Activated effector memory CD4-positive, alpha-beta T cell treated with anti-CD3 and anti-CD28 coated beads, Interleukin-2, amount 50 U/mL, for 16 hours (primary cell): ENCODE data around the gene BAHD1.
"Not testable (repeated sequence)": the region's sequence is repeated elsewhere in the genome, so short reads cannot be mapped to it uniquely, and the experiment has no call there.

Experiments used
- DNase-seq: peaks from one replicate; pipeline ENCODE4 v3.0.0-alpha.2; 2020

Gene BAHD1

GRCh38 chr15:40446144-40446543 lies 5.4 kb downstream of the BAHD1 start:
- DNase-seq = no peak

- no peak for DNase-seq
These were observed 7.6 kb downstream of the BAHD1 start for GRCh38 chr15:40448354-40448753.

- no peak for DNase-seq
These were observed 8.5 kb downstream of the BAHD1 start for GRCh38 chr15:40449275-40449674.

- DNase-seq = no peak
These were observed 9.3 kb downstream of the BAHD1 start for GRCh38 chr15:40450047-40450446.

GRCh38 chr15:40451527-40452158 lies 10.9 kb downstream of the BAHD1 start:
- no peak for DNase-seq

GRCh38 chr15:40452296-40453090 lies 11.7 kb downstream of the BAHD1 start:
- DNase-seq = no peak

GRCh38 chr15:40453941-40454340 lies 13.2 kb downstream of the BAHD1 start:
- DNase-seq = not testable (repeated sequence)

GRCh38 chr15:40454904-40455391 lies 14.2 kb downstream of the BAHD1 start:
- no peak for DNase-seq

GRCh38 chr15:40456299-40456712 lies 15.6 kb downstream of the BAHD1 start:
- no peak for DNase-seq

- no peak for DNase-seq
These were observed 16.0 kb downstream of the BAHD1 start for GRCh38 chr15:40456738-40457137.

- no peak for DNase-seq
These were observed 18.0 kb downstream of the BAHD1 start for GRCh38 chr15:40458495-40459371.

- no peak for DNase-seq
These were observed 18.8 kb downstream of the BAHD1 start for GRCh38 chr15:40459391-40460015.

GRCh38 chr15:40460404-40460803 lies 19.7 kb downstream of the BAHD1 start:
- DNase-seq = no peak

- DNase-seq = no peak
These were observed 21.2 kb downstream of the BAHD1 start for GRCh38 chr15:40461958-40462357.

GRCh38 chr15:40463279-40463678 lies 22.5 kb downstream of the BAHD1 start:
- no peak for DNase-seq

GRCh38 chr15:40463886-40464545 lies 23.3 kb downstream of the BAHD1 start:
- DNase-seq = no peak

- DNase-seq = no peak
These were observed 23.9 kb downstream of the BAHD1 start for GRCh38 chr15:40464595-40465185.

- DNase-seq = no peak
These were observed 25.2 kb downstream of the BAHD1 start for GRCh38 chr15:40465939-40466338.

GRCh38 chr15:40466426-40467260 lies 25.9 kb downstream of the BAHD1 start:
- no peak for DNase-seq

- DNase-seq = no peak
These were observed 26.5 kb downstream of the BAHD1 start for GRCh38 chr15:40467261-40467615.

GRCh38 chr15:40468898-40469331 lies 28.2 kb downstream of the BAHD1 start:
- no peak for DNase-seq
